Adipocyte (in vitro differentiated cells): Measurements from ENCODE around the gene ISCA1.

Experiments
- DNase-seq: peaks from one replicate; pipeline ENCODE4 v3.0.0-alpha.2; 2015; ENCODE audit warnings: low read depth
- H3K27me3 ChIP-seq: replicated peaks from 2 replicates; pipeline ENCODE4 v1.7.0; 2013; ENCODE audit warnings: mild to moderate bottlenecking, low read length, moderate library complexity; ENCODE audit not compliant: control insufficient read depth, insufficient read depth
- H3K36me3 ChIP-seq: 2 replicates; pipeline ENCODE4 v1.7.0; 2013; ENCODE audit warnings: low read length, mild to moderate bottlenecking, moderate library complexity; ENCODE audit not compliant: control insufficient read depth, insufficient read depth, severe bottlenecking
- H3K4me1 ChIP-seq: 2 replicates; pipeline ENCODE4 v1.7.0; 2013; ENCODE audit warnings: mild to moderate bottlenecking, low read length, moderate library complexity; ENCODE audit not compliant: control insufficient read depth, insufficient read depth
- H3K4me3 ChIP-seq: 2 replicates; pipeline ENCODE4 v1.7.0; 2013; ENCODE audit warnings: mild to moderate bottlenecking, low read length, moderate library complexity
- H3K9ac ChIP-seq: 2 replicates; pipeline ENCODE4 v1.7.0; 2013; ENCODE audit warnings: mild to moderate bottlenecking, low read length, moderate library complexity
- H3K9me3 ChIP-seq: 2 replicates; pipeline ENCODE4 v1.7.0; 2013; ENCODE audit warnings: mild to moderate bottlenecking, low read length, moderate library complexity; ENCODE audit not compliant: control insufficient read depth

ISCA1 gene

DNA sequence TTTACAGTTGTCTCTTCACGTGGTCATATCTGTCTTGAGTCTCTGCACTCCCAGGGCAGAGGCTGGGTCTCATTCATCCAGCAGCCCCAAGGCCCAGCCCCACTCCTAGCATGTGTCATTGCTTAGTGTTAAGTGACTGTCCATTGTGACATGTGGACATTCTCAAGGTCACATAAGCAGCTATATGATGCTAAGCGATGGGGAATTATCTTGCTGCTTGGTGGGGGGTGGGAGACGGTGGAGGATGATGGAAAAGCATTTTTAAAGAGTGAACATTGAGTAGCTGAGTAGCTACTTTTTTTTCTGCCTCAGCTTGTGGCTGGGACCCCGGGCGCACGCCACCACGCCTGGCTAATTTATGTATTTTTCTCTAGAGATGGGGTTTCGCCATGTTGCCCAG, 22.8 kb downstream of the ISCA1 start, which contains the start of gene C9orf153:
C9orf153 (minus strand) TSS at position 101 of the 400 bp plus-strand sequence. CDS start 30,054 bp downstream, outside the sequence.
- Histone ChIP-seq H3K36me3 (peaks cover 24% of the 10 kb centered on the region), H3K9me3 (no peaks in the 10 kb centered on the region), H3K4me3 (no peak within 1 kb of the TSS), H3K9ac (no peak within 1 kb of the TSS), H3K27me3 (no peaks in the 10 kb centered on the region), H3K4me1 (no peaks in the 10 kb centered on the region)
- DNase-seq, result no peak

DNA sequence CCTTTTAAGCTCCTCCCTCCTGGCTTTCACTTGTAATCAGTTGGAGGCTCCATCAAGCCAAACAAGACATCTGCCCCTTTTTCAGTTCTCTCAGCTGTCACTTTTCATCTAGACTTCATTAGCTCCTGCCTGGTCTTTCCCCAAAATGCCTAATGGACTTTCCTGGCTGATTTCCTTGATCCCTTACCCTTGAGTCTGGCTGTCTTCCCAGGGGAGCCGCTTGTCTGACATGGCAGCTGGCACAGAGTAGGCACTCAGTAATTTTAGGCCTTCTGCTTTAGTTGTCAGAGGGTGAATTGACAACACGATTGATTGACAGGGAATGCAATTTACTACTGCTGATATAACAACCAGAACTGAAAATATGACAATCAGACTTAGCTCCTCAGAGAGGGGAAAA, 24.9 kb downstream of the ISCA1 start:
- no peak for DNase-seq
- no peaks in the 10 kb centered on the region for H3K27me3 ChIP-seq
- H3K36me3 ChIP-seq, result peaks cover 4% of the 10 kb centered on the region
- no peaks in the 10 kb centered on the region for H3K4me1 ChIP-seq
- H3K9me3 ChIP-seq, result peaks cover 9% of the 10 kb centered on the region
- no peak overlapping the region for H3K4me3 ChIP-seq
- no peak overlapping the region for H3K9ac ChIP-seq

DNA sequence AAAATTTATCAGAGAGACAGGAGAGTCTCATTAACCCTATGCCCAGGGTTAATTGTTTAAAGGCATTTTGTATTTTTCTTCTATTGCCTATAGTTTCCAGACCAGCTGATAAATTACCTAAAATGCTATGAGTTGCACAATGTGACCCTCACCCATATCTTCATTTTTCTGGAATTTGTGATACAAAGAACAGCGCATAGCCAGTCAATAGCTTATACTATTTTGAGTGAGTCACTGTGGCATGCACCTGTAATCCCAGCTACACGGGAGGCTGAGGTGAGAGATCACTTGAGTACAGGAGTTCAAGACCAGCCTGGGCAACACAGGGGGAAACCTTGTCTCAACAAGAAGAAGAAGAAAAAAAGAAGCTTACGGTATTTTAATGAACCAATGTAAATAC, 25.7 kb downstream of the ISCA1 start:
- no peaks in the 10 kb centered on the region for H3K36me3 ChIP-seq
- H3K4me1 ChIP-seq, result no peaks in the 10 kb centered on the region
- no peaks in the 10 kb centered on the region for H3K27me3 ChIP-seq
- H3K4me3 ChIP-seq, result no peak overlapping the region
- no peak overlapping the region for H3K9ac ChIP-seq
- no peak for DNase-seq
- H3K9me3 ChIP-seq, result peaks cover 10% of the 10 kb centered on the region

DNA sequence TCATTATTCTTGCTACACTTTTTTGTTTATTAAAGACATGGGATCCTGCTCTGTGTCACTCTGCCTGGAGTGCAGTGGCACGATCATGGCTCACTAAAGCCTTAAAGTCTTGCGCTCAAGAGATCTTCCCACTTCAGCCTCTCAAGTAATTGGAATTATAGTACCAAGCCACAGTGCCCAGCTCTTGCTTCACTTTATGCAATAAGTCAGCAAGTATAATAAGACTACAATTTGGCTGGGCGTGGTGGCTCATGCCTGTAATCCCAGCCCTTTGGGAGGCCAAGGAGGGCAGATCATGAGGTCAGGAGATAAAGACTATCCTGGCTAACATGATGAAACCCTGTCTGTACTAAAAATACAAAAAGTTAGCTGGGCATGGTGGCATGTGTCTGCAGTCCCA, 28.8 kb downstream of the ISCA1 start:
- Histone ChIP-seq H3K27me3 (no peaks in the 10 kb centered on the region), H3K4me1 (no peaks in the 10 kb centered on the region), H3K36me3 (no peaks in the 10 kb centered on the region), H3K9me3 (peaks cover 10% of the 10 kb centered on the region), H3K4me3 (no peak overlapping the region), H3K9ac (no peak overlapping the region)
- DNase-seq, result no peak

DNA sequence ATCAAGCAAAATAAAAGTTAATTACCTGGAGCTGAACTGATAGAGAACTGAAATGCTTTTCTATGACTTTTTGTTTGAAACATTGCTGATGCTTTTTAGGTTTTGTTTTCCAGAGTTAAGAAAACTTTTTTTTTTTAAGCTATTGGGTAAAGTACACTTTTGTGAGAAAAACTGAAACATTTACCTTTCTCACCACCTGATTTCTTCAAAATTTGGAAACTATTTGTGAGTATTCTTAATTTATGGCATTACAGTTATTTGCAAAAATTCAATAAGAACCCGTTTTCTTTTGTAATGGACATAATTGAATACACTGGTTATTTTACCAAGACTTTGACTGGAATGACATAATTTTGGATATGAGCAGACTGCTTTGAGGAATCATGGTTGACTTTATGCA, 29.5 kb downstream of the ISCA1 start:
- no peak overlapping the region for H3K9ac ChIP-seq
- DNase-seq, result no peak
- H3K27me3 ChIP-seq, result no peaks in the 10 kb centered on the region
- H3K9me3 ChIP-seq, result peaks cover 10% of the 10 kb centered on the region
- H3K4me1 ChIP-seq, result no peaks in the 10 kb centered on the region
- H3K36me3 ChIP-seq, result no peaks in the 10 kb centered on the region
- H3K4me3 ChIP-seq, result no peak overlapping the region

DNA sequence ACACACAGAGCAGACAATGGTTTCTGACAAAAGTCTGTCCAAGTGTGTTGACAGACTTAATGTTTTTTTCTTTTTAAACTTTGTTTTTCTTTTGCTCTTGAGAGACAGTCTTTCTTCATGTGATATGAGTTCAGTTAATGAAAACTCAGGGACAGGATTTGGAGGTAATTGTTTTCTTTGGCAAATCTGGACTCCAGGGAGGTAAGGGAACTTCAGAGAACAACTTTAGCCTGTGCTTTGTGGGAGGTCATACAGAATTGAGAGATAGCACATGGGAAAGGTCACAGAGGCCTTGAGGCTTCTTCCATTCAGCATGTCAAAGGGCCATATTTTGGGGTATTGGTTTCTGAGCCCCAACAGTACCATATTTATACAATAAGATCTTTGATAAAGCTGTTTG, 32.2 kb downstream of the ISCA1 start:
- DNase-seq, result no peak
- H3K9me3 ChIP-seq, result peaks cover 10% of the 10 kb centered on the region
- peaks cover 11% of the 10 kb centered on the region for H3K4me1 ChIP-seq
- H3K4me3 ChIP-seq, result no peak overlapping the region
- no peaks in the 10 kb centered on the region for H3K27me3 ChIP-seq
- H3K9ac ChIP-seq, result no peak overlapping the region
- H3K36me3 ChIP-seq, result no peaks in the 10 kb centered on the region

DNA sequence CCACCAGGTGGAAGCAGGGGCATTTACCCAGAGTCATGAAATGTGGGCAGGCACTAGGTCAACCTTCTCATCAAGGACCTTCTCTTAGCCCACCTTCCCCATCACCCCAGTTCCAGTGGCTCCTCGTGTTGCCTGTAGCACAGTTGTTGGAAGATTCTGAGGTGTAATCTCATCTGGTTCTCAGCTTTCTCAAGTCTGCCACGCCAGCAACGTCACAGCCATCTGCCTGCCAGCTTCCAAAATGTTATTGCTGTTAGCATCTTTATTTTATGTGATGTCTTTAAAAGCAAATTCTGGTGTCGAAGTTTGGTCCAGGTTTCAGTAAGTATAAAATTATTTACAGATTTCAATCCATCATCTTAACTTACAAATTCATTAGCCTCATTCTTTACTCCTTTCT, 33.6 kb downstream of the ISCA1 start:
- H3K9me3 ChIP-seq, result peaks cover 10% of the 10 kb centered on the region
- DNase-seq, result no peak
- H3K9ac ChIP-seq, result no peak overlapping the region
- H3K27me3 ChIP-seq, result no peaks in the 10 kb centered on the region
- H3K36me3 ChIP-seq, result no peaks in the 10 kb centered on the region
- H3K4me1 ChIP-seq, result peaks cover 11% of the 10 kb centered on the region
- H3K4me3 ChIP-seq, result no peak overlapping the region

DNA sequence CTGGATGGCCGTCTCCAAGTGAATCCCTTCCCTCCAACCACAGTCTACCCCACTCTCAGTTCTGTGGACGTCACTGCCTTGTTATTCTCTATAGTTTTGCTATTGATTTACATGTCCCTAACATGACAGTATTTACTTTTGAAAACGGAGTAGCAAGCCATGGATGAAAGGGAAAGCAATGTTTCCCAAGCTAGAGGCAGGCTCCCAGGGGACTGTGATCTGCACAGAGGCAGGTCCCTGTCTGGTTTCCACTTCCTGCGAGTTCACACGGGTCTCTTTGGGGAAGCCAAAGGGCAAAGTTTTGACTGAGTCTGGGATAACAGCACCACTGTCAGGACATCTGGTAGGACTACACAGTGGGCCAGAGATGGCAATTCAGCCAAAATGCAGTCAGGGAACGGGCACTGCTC, 35.6 kb downstream of the ISCA1 start:
- H3K4me1 ChIP-seq, result peaks cover 11% of the 10 kb centered on the region
- no peaks in the 10 kb centered on the region for H3K9me3 ChIP-seq
- H3K27me3 ChIP-seq, result no peaks in the 10 kb centered on the region
- H3K4me3 ChIP-seq, result peak overlapping the region; percentile 63
- DNase-seq, result no peak
- peak overlapping the region; percentile 20 for H3K9ac ChIP-seq
- H3K36me3 ChIP-seq, result no peaks in the 10 kb centered on the region

DNA sequence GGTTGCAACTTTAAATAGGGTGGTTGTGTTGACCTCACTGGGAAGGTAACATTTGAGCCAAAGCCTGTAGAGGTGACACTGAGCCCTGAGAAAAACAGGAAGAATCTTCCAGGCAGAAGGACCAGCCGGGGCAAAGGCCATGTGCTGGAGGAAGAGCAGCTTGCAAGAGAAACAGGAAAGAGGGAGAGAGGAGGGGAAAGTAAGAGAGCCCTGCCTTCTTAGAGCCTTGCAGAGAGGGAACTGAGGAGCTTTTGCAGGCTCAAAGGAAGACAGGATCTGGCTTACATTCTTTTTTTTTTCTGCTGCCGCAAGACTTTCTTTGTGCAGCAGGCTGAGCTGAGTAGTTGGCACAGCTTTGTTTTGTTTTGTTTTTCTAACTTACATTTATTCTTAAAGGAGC, 40.3 kb downstream of the ISCA1 start:
- H3K9me3 ChIP-seq, result no peaks in the 10 kb centered on the region
- no peak for DNase-seq

DNA sequence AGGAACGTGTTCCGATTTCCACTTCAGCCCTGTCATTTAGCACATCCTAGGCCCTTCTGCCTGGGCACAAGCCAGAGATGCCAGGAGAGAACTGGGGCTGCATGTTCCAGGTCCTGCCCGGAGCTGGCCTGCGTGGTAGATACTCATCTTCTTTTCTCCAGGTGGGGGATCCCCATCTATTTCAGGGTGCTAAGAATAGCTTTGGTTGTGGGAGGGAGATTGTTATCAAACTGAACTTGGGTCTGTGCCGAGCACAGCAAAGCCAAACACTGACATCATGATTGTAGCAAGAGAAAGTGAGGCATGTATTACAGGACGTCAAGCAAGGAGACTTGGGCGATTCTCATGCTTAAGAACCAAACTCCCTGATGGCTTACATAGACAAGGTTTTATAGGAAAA, 41.1 kb downstream of the ISCA1 start:
- Histone ChIP-seq H3K27me3 (no peaks in the 10 kb centered on the region), H3K9ac (no peak overlapping the region), H3K9me3 (no peaks in the 10 kb centered on the region), H3K4me1 (peaks cover 2% of the 10 kb centered on the region), H3K36me3 (no peaks in the 10 kb centered on the region), H3K4me3 (no peak overlapping the region)
- no peak for DNase-seq

More for the DNA sequence above, 40.3 kb downstream of the ISCA1 start:
- H3K27me3 ChIP-seq, result no peaks in the 10 kb centered on the region
- H3K4me3 ChIP-seq, result no peak overlapping the region
- no peak overlapping the region for H3K9ac ChIP-seq
- peaks cover 11% of the 10 kb centered on the region for H3K4me1 ChIP-seq
- H3K36me3 ChIP-seq, result no peaks in the 10 kb centered on the region

DNA sequence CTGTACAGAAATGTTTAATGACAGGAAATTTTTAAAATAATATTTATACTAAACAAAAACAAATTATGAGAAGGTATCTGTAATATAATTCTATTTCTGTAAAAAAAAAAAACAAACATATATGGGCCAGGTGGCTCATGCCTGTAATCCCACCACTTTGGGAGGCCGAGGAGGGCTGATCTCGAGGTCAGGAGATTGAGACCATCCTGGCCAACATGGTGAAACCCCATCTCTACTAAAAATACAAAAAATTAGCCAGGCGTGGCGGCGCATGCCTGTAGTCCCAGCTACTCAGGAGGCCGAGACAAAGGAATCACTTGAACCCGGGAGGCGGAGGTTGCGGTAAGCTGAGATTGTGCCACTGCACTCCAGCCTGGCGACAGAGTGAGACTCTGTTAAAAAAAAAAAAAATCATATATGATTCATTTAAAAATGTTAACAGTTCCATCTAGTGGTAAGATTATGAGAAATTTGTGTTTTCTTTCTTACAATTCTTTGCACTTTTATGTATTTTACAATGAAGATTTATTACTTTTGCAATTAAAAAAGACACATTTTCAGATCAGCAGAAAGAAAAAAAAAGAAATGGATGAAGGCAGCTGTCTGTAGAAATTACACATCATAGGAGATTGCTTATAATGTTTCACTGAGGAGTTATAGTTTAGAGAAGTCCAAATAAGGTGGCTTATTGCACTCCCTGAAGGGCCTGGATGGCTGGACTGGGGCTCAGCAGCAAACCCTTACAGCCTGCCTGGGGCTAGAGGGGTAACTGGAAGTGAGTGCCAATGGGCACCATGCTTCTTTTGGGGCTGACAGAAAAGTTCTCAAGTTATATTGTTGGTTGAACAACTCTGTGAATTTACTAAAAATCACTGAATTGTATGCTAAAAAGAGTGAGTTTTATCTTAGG, 43.2 kb downstream of the ISCA1 start:
- Histone ChIP-seq H3K9ac (no peak overlapping the region), H3K36me3 (no peaks in the 10 kb centered on the region), H3K9me3 (no peaks in the 10 kb centered on the region), H3K27me3 (no peaks in the 10 kb centered on the region), H3K4me3 (no peak overlapping the region), H3K4me1 (no peaks in the 10 kb centered on the region)
- peak; percentile 31 for DNase-seq
